ENCODE data around the gene LRFN2. TPM values are rescaled to one million over a fixed set of nuclear protein-coding genes. Genes with fewer than 3 reads are reported as not detected.

LRFN2 gene
- total and polyA plus RNA-seq, 2 of the 8 experiments (the other 6 are each of a cell fraction or from before 2014, with no cell fraction given) = 2.3 TPM

DNA sequence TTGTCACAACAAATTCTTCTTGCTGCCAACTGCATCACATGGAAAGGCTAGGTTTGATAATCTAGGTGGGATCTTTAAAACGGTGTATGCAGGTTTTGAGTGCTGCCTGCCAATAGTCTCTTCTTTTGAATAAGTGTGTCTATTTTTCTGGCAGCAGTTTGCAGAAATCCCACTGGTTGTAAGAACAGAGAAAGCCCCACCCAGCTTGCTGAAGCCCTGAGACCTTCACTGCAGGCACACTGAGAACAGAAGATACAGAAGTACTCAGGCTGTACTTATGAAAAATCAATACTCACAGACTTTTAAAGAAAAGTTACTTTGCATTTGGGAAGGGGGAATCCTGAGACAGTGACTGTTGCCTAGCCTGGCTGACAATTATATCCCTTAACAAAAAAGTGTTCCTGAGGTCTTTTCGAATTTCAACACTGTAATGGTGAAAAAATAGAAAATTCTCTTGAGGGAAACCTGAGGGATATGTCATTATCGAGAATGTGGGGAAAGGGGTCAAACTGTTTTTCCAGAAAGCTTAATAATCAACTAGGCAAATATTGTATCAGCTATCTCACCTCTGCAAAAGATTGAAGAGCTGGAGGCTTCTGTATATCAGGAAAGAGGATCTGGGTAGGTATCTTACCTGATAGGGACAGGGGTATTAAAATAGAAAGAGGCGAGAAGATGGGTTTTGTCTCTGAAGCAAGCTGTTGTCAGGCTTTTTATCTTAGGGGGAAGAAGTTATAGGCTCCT, 199.9 kb downstream of the LRFN2 start:
- no peaks in the 10 kb centered on the region for H3K9me3 ChIP-seq (ENCODE audit: insufficient read depth in 2 of 2, low read depth in 1 of 2, low read length in 1 of 2)
- no peak overlapping the region for H4K91ac ChIP-seq (replicated peaks; ENCODE audit: insufficient read length, low read length)
- ChIA-PET POLR2A (ENCODE audit: partially characterized antibody) (no interaction called here), CTCF (ENCODE audit: partially characterized antibody) (interaction anchor here (1.8 to 2.3 kb wide), 2 partner anchors 10 to 12 kb away, joined by 5 read pairs; no protein-coding TSS in a partner anchor)
- no peak overlapping the region for H2BK120ac ChIP-seq (replicated peaks; ENCODE audit: low read depth, low read length)
- H3K56ac ChIP-seq (replicated peaks; ENCODE audit: insufficient read length, low read depth, low read length) = no peak overlapping the region
- H2BK20ac ChIP-seq (ENCODE audit: low read length) = no peak overlapping the region
- no peak overlapping the region for H3K27ac ChIP-seq (ENCODE audit: low read depth, low read length)
- no peak overlapping the region for H3K23ac ChIP-seq (ENCODE audit: insufficient read length)
- no peak overlapping the region for H3K4me2 ChIP-seq (ENCODE audit: insufficient read depth in 1 of 2, low read depth in 2 of 2, low read length in 2 of 2)
- FAIRE-seq = no peak
- H3K9ac ChIP-seq (replicated peaks in 1 of 4; ENCODE audit: extremely low read depth in 1 of 4, low read depth in 3 of 4, low read length in 3 of 4) = no peak overlapping the region
- no peak overlapping the region for H2BK12ac ChIP-seq (ENCODE audit: low read depth, low read length)
- H3K4me1 ChIP-seq (replicated peaks in 1 of 4; ENCODE audit: control insufficient read depth in 3 of 4, insufficient read depth in 4 of 4, low read length in 3 of 4) = no peaks in the 10 kb centered on the region; a peak in 1 of 7 replicates
- no peak overlapping the region for H3K14ac ChIP-seq (ENCODE audit: insufficient read length)
- H2AFZ ChIP-seq (ENCODE audit: low read length) = no peak overlapping the region
- TF ChIP-seq SRF (IDR thresholded peaks at IDR 0.05; ENCODE audit: low read depth, low read length) (no peak), EP300 (IDR thresholded peaks at IDR 0.05; ENCODE audit: borderline replicate concordance in 1 of 2, low read depth in 2 of 2, low read length in 2 of 2) (no peak), SP2 (IDR thresholded peaks at IDR 0.05; ENCODE audit: low read length) (no peak), RNF2 (IDR thresholded peaks at IDR 0.05; ENCODE audit: borderline replicate concordance, low read depth, low read length, missing control alignments, poor library complexity, severe bottlenecking) (no peak), EZH2 (IDR thresholded peaks at IDR 0.05; ENCODE audit: low read depth, low read length, severe bottlenecking) (no peak), ATF3 (IDR thresholded peaks at IDR 0.05; ENCODE audit: insufficient read depth, low read depth, low read length) (no peak), KDM1A (IDR thresholded peaks at IDR 0.05; ENCODE audit: borderline replicate concordance, low read length) (no peak)
- no peaks in the 10 kb centered on the region for H4K20me1 ChIP-seq (replicated peaks in 1 of 2; ENCODE audit: control insufficient read depth in 1 of 2, insufficient read depth in 2 of 2, low read length in 2 of 2)
- no peak overlapping the region for H2BK15ac ChIP-seq (ENCODE audit: low read length)
- H3K27me3 ChIP-seq (replicated peaks in 1 of 4; ENCODE audit: control insufficient read depth in 3 of 4, extremely low read depth in 1 of 4, insufficient read depth in 3 of 4, low read length in 3 of 4) = no peaks in the 10 kb centered on the region; a peak in 1 of 7 replicates
- no peak overlapping the region for H3K4ac ChIP-seq (replicated peaks; ENCODE audit: insufficient read length, low read depth, low read length)
- no peaks in the 10 kb centered on the region for H3K79me1 ChIP-seq (ENCODE audit: low read depth, low read length)
- H4K8ac ChIP-seq (ENCODE audit: extremely low read depth, insufficient read depth, low read length) = no peak overlapping the region
- no peak overlapping the region for H2AK5ac ChIP-seq (ENCODE audit: low read depth, low read length)
- DNase-seq (ENCODE audit: low read depth in 1 of 2, low spot score in 2 of 2) = no peak
- no peak overlapping the region for H3K18ac ChIP-seq (ENCODE audit: extremely low read depth, low read length)
- WGBS, 2 experiments (ENCODE audit: extremely low coverage in 1 of 2, insufficient coverage in 1 of 2, insufficient read length in 1 of 2, insufficient replicate concordance in 2 of 2, low coverage in 1 of 2, low lambda C conversion rate in 2 of 2, missing lambda C conversion rate in 1 of 2) = 86% methylated on average over 4 of the region's 4 CpGs; no CpG with 5 or more reads in 1 of the 2 experiments
- no peaks in the 10 kb centered on the region for H3K36me3 ChIP-seq (ENCODE audit: control insufficient read depth in 2 of 4, insufficient read depth in 4 of 4, low read length in 3 of 4)
- H3K4me3 ChIP-seq (ENCODE audit: extremely low read depth in 1 of 4, insufficient read depth in 2 of 4, low read depth in 3 of 4, low read length in 4 of 4) = no peak overlapping the region
- no peak overlapping the region for H2BK5ac ChIP-seq (ENCODE audit: low read depth, low read length)
- no peak overlapping the region for H4K5ac ChIP-seq (ENCODE audit: insufficient read length, low read depth, low read length)
- H3K79me2 ChIP-seq (ENCODE audit: control insufficient read depth in 1 of 2, insufficient read depth in 2 of 2, low read length in 2 of 2) = no peaks in the 10 kb centered on the region
- no peaks in the 10 kb centered on the region for H3K23me2 ChIP-seq (ENCODE audit: low read depth, low read length)

Measured in H1 (cell line).